ENCODE measurements around the gene RIMS4. TPM values are rescaled to one million over a fixed set of nuclear protein-coding genes. Genes with fewer than 3 reads are reported as not detected.

The RIMS4 gene
- total and polyA plus RNA-seq, 7 experiments from 2014 or later: not detected

DNA sequence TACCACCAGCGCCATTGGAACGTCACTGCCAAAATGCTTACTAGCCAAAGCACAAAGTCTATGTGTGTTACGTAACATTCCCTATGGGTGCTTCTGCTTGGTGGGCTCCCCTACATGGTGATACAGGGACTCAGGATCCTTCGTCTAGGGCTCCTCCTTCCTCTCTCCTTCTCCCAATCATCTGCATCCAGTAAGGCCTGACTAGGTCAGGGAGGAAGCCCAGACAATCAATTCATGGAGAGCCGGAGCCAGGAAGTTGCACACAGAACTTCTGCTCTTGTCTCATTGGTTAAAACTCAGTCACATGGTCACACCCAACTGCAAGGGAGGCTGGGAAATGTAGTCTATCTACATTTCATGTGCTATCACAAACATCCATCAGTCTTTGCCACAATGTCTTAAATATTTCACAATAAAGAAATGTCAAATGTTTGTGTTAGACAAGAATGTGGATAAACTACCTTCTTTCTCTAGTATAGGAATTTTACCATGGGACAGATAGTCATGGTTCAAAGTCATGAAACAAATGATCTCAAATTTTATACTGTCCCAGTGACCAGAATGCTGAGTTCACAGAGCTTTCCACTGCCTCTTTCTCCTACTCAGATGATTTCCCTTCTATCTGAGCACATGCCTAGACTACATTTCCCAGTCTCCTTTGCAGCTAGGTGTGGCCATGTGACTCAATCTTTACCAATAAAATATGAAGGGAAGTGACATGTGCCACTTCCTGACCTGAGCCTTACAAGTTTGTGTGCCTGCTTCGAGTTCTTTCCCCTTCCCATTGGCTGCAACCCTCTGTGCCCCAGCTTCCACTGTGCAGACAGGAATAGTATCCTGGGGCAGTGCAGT lies 74.0 kb downstream of the RIMS4 start:
- POLR2A ChIA-PET: no interaction called here
- Mint-ChIP-seq H3K27ac (peak overlapping the region; percentile 13 to 91 (median 79)), H3K27me3 (peaks cover 0 to 2% (median 0%) of the 10 kb centered on the region in 5 donors), H3K36me3 (peaks cover 0 to 21% (median 0%) of the 10 kb centered on the region in 5 donors), H3K4me1 (peaks cover 11 to 27% (median 25%) of the 10 kb centered on the region in 7 donors), H3K9me3 (peaks cover 0 to 13% (median 0%) of the 10 kb centered on the region in 11 donors), H3K4me3 (peak overlapping the region; percentile 29 to 83 (median 71))
- no peak overlapping the region for H3K27ac ChIP-seq (ENCODE audit: low read depth, low read length)
- CTCF ChIA-PET: interaction anchor here (0.9 to 1.3 kb wide), 2 partner anchors 10 to 53 kb away, joined by 3 read pairs; no protein-coding TSS in a partner anchor
- ATAC-seq: peak; percentile 79
- DNase-seq: peak in 7 of 9 donors; percentile 29 to 50 (median 42)
- H3K27me3 ChIP-seq (ENCODE audit: control insufficient read depth in 2 of 2, insufficient read depth in 2 of 2, low read length in 2 of 2): no peaks in the 10 kb centered on the region
- H3K9me3 ChIP-seq (ENCODE audit: control insufficient read depth in 2 of 3, low read length in 3 of 3): no peaks in the 10 kb centered on the region
- no peak overlapping the region for H3K4me3 ChIP-seq (ENCODE audit: low read length)
- intact Hi-C loops (cut with micrococcal nuclease): loop anchor here (2.0 to 10.0 kb wide), 5 partner anchors 122 to 526 kb away; partner anchors contain the start of genes FITM2 (in 1 of the 2), OSER1 (in 1 of the 2), SERINC3 (in 1 of the 2) and YWHAB (in 1 of the 2)
- no peaks in the 10 kb centered on the region for H3K36me3 ChIP-seq (ENCODE audit: control insufficient read depth in 2 of 3, insufficient read depth in 3 of 3, low read length in 3 of 3)
- H3K4me1 ChIP-seq (ENCODE audit: control insufficient read depth in 2 of 2, insufficient read depth in 2 of 2, low read length in 2 of 2): no peaks in the 10 kb centered on the region

DNA sequence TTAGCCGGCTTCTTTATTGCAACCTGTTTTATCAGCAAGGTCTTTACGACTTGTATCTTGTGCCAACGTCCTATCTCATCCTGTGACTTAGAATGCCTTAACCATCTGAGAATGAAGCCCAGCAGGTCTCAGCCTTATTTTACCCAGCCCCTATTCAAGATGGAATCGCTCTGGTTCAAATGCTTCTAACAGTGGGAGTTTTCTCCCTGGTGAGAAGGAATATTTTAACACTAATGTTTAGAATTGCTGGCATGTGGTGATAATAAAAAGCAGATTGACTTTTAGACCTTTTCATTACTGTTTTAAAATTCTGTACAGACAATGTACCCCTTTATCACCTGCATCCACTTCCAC lies 74.6 kb downstream of the RIMS4 start:
- peak overlapping the region in 5 of 9 donors; percentile 13 to 91 (median 71) for H3K27ac Mint-ChIP-seq
- intact Hi-C loops (cut with micrococcal nuclease): loop anchor here (2.0 to 10.0 kb wide), 6 partner anchors 121 to 525 kb away; partner anchors contain the start of genes FITM2 (in 1 of the 2), OSER1 (in 1 of the 2), SERINC3 (in 1 of the 2) and YWHAB (in 1 of the 2)

DNA sequence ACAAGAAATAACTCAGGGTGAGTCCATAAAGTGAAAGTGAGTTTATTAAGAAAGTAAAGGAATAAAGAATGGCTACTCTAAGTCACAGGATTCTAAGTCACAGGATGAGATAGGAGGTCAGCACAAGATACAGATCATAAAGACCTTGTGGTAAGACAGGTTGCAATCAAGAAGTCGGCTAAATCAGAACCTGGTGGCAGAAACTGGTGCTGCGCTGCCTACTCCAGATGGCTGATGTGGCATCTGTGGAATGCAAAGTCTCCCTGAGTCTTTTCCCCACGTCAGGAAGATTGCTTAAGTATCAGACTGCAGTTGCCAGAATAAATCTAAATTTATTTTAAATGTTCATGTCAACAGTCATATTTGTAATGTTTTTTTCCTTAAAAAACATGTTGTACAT lies 75.4 kb downstream of the RIMS4 start:
- H3K4me1 ChIP-seq (ENCODE audit: control insufficient read depth in 2 of 2, insufficient read depth in 2 of 2, low read length in 2 of 2): no peaks in the 10 kb centered on the region
- ATAC-seq (no peak), DNase-seq (no peak)
- no peaks in the 10 kb centered on the region for H3K36me3 ChIP-seq (ENCODE audit: control insufficient read depth in 2 of 3, insufficient read depth in 3 of 3, low read length in 3 of 3)
- ChIA-PET CTCF (no interaction called here), POLR2A (no interaction called here)
- H3K9me3 ChIP-seq (ENCODE audit: control insufficient read depth in 2 of 3, low read length in 3 of 3): no peaks in the 10 kb centered on the region
- no peaks in the 10 kb centered on the region for H3K27me3 ChIP-seq (ENCODE audit: control insufficient read depth in 2 of 2, insufficient read depth in 2 of 2, low read length in 2 of 2)
- no peak overlapping the region for H3K27ac ChIP-seq (ENCODE audit: low read depth, low read length)
- Mint-ChIP-seq H3K27me3 (no peaks in the 10 kb centered on the region), H3K27ac (no peak overlapping the region), H3K4me1 (peaks cover 14 to 27% (median 25%) of the 10 kb centered on the region in 7 donors), H3K4me3 (no peak overlapping the region), H3K36me3 (peaks cover 0 to 21% (median 0%) of the 10 kb centered on the region in 5 donors), H3K9me3 (peaks cover 0 to 13% (median 0%) of the 10 kb centered on the region in 11 donors)
- intact Hi-C loops (cut with micrococcal nuclease): loop anchor here (2.0 to 10.0 kb wide), 6 partner anchors 120 to 518 kb away; partner anchors contain the start of genes SERINC3 (in 2 of the 2), FITM2 (in 1 of the 2) and YWHAB (in 1 of the 2)
- no peak overlapping the region for H3K4me3 ChIP-seq (ENCODE audit: low read length)

More for the DNA sequence above, 74.6 kb downstream of the RIMS4 start:
- Mint-ChIP-seq H3K4me1 (peaks cover 11 to 27% (median 25%) of the 10 kb centered on the region in 7 donors), H3K9me3 (peaks cover 0 to 13% (median 0%) of the 10 kb centered on the region in 11 donors), H3K27me3 (no peaks in the 10 kb centered on the region), H3K4me3 (peak overlapping the region in 7 of 10 donors; percentile 29 to 83 (median 72)), H3K36me3 (peaks cover 0 to 21% (median 0%) of the 10 kb centered on the region in 5 donors)
- POLR2A ChIA-PET: no interaction called here
- no peak for ATAC-seq
- Histone ChIP-seq H3K9me3 (ENCODE audit: control insufficient read depth in 2 of 3, low read length in 3 of 3) (no peaks in the 10 kb centered on the region), H3K4me1 (ENCODE audit: control insufficient read depth in 2 of 2, insufficient read depth in 2 of 2, low read length in 2 of 2) (no peaks in the 10 kb centered on the region), H3K4me3 (ENCODE audit: low read length) (no peak overlapping the region), H3K36me3 (ENCODE audit: control insufficient read depth in 2 of 3, insufficient read depth in 3 of 3, low read length in 3 of 3) (no peaks in the 10 kb centered on the region), H3K27ac (ENCODE audit: low read depth, low read length) (no peak overlapping the region), H3K27me3 (ENCODE audit: control insufficient read depth in 2 of 2, insufficient read depth in 2 of 2, low read length in 2 of 2) (no peaks in the 10 kb centered on the region)
- no peak for DNase-seq
- CTCF ChIA-PET: no interaction called here

DNA sequence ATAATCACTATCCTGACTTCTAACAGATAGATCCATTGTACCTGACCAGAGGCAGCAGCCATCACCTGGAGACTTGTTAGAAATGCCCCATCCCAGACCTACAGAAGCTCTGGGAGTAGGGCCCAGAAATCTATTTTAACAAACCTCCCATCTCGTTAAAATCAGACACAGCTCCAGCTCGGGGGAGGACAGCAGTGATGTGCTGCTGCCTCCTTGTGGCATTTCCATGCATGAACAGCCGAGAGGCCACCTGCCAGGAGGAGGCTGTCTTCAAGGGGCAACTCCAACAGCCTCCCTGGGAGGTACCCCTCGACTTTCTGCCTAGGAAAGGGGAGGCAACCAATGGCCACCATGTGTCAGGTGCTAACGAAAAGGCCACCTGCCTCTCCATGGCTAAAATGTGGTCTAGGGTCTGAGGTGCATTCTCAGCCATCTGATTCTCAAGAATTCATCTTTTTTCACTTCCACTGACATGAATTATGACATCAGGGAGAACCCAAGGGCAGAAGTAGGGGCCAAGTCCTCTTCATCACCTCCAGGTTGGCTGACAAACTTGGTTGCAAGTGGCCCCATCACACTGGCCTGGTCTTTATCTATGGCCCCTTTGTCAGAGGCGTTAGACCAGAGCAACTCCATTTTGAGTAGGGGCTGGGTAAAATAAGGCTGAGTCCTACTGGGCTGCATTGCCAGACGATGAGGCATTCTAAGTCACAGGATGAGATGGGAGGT lies 76.8 kb downstream of the RIMS4 start:
- ChIA-PET POLR2A (interaction anchor here (1.1 kb wide), 1 partner anchor 123 kb away, joined by 4 read pairs; no protein-coding TSS in a partner anchor), CTCF (interaction anchor here (0.9 to 2.1 kb wide), 9 partner anchors 48 to 520 kb away, joined by 3 to 8 read pairs (median 6); no protein-coding TSS in a partner anchor)
- ATAC-seq (peak; percentile 77), DNase-seq (peak; percentile 34 to 73 (median 57))
- H3K4me3 Mint-ChIP-seq: no peak overlapping the region
- intact Hi-C loops (cut with micrococcal nuclease): loop anchor here (1.0 to 10.0 kb wide), 14 partner anchors 48 to 617 kb away; partner anchors contain the start of genes SERINC3 (in 2 of the 2), FITM2 (in 1 of the 2), TTPAL (in 1 of the 2) and YWHAB (in 1 of the 2)
- H3K9me3 ChIP-seq (ENCODE audit: control insufficient read depth in 2 of 3, low read length in 3 of 3): no peaks in the 10 kb centered on the region
- peaks cover 11 to 23% (median 20%) of the 10 kb centered on the region in 7 donors for H3K4me1 Mint-ChIP-seq
- H3K36me3 Mint-ChIP-seq: peaks cover 0 to 18% (median 0%) of the 10 kb centered on the region in 5 donors
- no peak overlapping the region for H3K27ac ChIP-seq (ENCODE audit: low read depth, low read length)
- H3K4me1 ChIP-seq (ENCODE audit: control insufficient read depth in 2 of 2, insufficient read depth in 2 of 2, low read length in 2 of 2): no peaks in the 10 kb centered on the region
- no peaks in the 10 kb centered on the region for H3K36me3 ChIP-seq (ENCODE audit: control insufficient read depth in 2 of 3, insufficient read depth in 3 of 3, low read length in 3 of 3)
- H3K27me3 ChIP-seq (ENCODE audit: control insufficient read depth in 2 of 2, insufficient read depth in 2 of 2, low read length in 2 of 2): no peaks in the 10 kb centered on the region
- H3K27ac Mint-ChIP-seq: peak overlapping the region in 1 of 9 donors; percentile 32
- H3K27me3 Mint-ChIP-seq: no peaks in the 10 kb centered on the region
- peaks cover 0 to 10% (median 0%) of the 10 kb centered on the region in 11 donors for H3K9me3 Mint-ChIP-seq
- no peak overlapping the region for H3K4me3 ChIP-seq (ENCODE audit: low read length)

DNA sequence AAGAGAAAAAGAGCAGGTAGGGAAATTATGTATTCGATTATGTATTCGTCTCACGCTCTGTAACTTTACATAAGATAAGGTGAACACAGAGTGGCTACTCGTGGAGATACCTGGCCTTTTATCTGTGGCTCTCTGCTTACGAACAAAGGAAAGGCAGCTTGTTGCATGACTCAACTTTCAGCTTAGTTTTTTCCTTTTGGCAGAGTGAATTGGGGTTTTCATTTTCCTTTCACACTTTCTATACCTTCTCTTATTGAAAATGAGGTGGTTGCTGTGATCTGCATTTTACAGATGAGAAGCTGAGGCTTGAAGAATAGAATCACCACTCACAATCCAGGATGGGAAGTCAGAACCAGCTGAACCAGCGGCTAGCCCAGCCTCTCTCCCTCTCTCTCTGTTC lies 78.0 kb downstream of the RIMS4 start:
- no peaks in the 10 kb centered on the region for H3K27me3 Mint-ChIP-seq
- no peak for ATAC-seq
- H3K4me3 ChIP-seq (ENCODE audit: low read length): no peak overlapping the region
- peaks cover 0 to 9% (median 0%) of the 10 kb centered on the region in 11 donors for H3K9me3 Mint-ChIP-seq
- no peaks in the 10 kb centered on the region for H3K9me3 ChIP-seq (ENCODE audit: control insufficient read depth in 2 of 3, low read length in 3 of 3)
- H3K36me3 Mint-ChIP-seq: peaks cover 0 to 13% (median 0%) of the 10 kb centered on the region in 5 donors
- no peak overlapping the region for H3K27ac Mint-ChIP-seq
- CTCF ChIA-PET: interaction anchor here (0.6 to 2.1 kb wide), 9 partner anchors 43 to 519 kb away, joined by 3 to 8 read pairs (median 4); partner anchors contain the start of gene ADA
- no peaks in the 10 kb centered on the region for H3K27me3 ChIP-seq (ENCODE audit: control insufficient read depth in 2 of 2, insufficient read depth in 2 of 2, low read length in 2 of 2)
- H3K36me3 ChIP-seq (ENCODE audit: control insufficient read depth in 2 of 3, insufficient read depth in 3 of 3, low read length in 3 of 3): no peaks in the 10 kb centered on the region
- no peak for DNase-seq
- no peak overlapping the region for H3K4me3 Mint-ChIP-seq
- POLR2A ChIA-PET: no interaction called here
- no peak overlapping the region for H3K27ac ChIP-seq (ENCODE audit: low read depth, low read length)
- no peaks in the 10 kb centered on the region for H3K4me1 ChIP-seq (ENCODE audit: control insufficient read depth in 2 of 2, insufficient read depth in 2 of 2, low read length in 2 of 2)
- intact Hi-C loops (cut with micrococcal nuclease): loop anchor here (2.0 to 10.0 kb wide), 6 partner anchors 118 to 418 kb away; partner anchors contain the start of genes SERINC3 (in 2 of the 2), FITM2 (in 1 of the 2), TTPAL (in 1 of the 2) and YWHAB (in 1 of the 2)
- H3K4me1 Mint-ChIP-seq: peaks cover 10 to 20% (median 15%) of the 10 kb centered on the region in 7 donors

DNA sequence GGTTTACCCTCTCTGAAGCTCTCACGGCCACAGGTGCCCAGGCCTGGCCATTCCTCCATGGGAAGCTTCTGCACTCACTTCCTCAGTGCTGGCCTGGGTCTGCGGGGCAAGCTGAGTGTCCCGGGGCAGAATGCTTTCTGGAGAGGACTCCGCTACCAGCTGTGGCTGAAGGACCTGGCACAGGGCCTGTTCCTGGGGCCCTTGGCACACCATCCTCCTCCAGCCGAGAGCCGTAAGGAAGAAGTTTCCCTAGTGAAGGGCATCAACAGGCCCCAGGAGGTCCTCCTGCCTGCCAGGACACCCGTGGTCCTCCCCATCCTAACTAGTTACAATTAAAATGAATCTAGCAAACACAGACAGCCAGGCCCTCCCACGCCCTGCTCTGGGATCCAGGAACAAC lies 78.7 kb downstream of the RIMS4 start:
- no peak overlapping the region for H3K27ac Mint-ChIP-seq
- H3K36me3 Mint-ChIP-seq: peaks cover 0 to 8% (median 0%) of the 10 kb centered on the region in 5 donors
- ChIA-PET POLR2A (no interaction called here), CTCF (interaction anchor here (0.6 to 2.1 kb wide), 5 partner anchors 42 to 342 kb away, joined by 3 to 8 read pairs (median 6); partner anchors contain the start of gene ADA)
- H3K4me1 Mint-ChIP-seq: peaks cover 8 to 16% (median 10%) of the 10 kb centered on the region in 7 donors
- H3K9me3 ChIP-seq (ENCODE audit: control insufficient read depth in 2 of 3, low read length in 3 of 3): no peaks in the 10 kb centered on the region
- no peaks in the 10 kb centered on the region for H3K4me1 ChIP-seq (ENCODE audit: control insufficient read depth in 2 of 2, insufficient read depth in 2 of 2, low read length in 2 of 2)
- intact Hi-C loops (cut with micrococcal nuclease): loop anchor here (2.0 to 10.0 kb wide), 6 partner anchors 117 to 417 kb away; partner anchors contain the start of genes SERINC3 (in 2 of the 2), FITM2 (in 1 of the 2), TTPAL (in 1 of the 2) and YWHAB (in 1 of the 2)
- H3K27me3 Mint-ChIP-seq: no peaks in the 10 kb centered on the region
- ATAC-seq (no peak), DNase-seq (no peak)
- H3K4me3 Mint-ChIP-seq: no peak overlapping the region
- no peak overlapping the region for H3K27ac ChIP-seq (ENCODE audit: low read depth, low read length)
- no peaks in the 10 kb centered on the region for H3K27me3 ChIP-seq (ENCODE audit: control insufficient read depth in 2 of 2, insufficient read depth in 2 of 2, low read length in 2 of 2)
- H3K4me3 ChIP-seq (ENCODE audit: low read length): no peak overlapping the region
- peaks cover 0 to 7% (median 0%) of the 10 kb centered on the region in 11 donors for H3K9me3 Mint-ChIP-seq
- no peaks in the 10 kb centered on the region for H3K36me3 ChIP-seq (ENCODE audit: control insufficient read depth in 2 of 3, insufficient read depth in 3 of 3, low read length in 3 of 3)
